Left cardiac atrium (tissue), 4 donors: ENCODE data around the gene NTN4. TPM values are rescaled to one million over a fixed set of nuclear protein-coding genes. Genes with fewer than 3 reads are reported as not detected.
"Not testable (repeated sequence)": the region's sequence is repeated elsewhere in the genome, so short reads cannot be mapped to it uniquely, and the experiment has no call there.

Experiments used
- ATAC-seq, 2 donors: fragments of 200-7000 bp; cut with Tn5 transposase; one replicate each; pipeline ENCODE4 v1.9.1; 2020; ENCODE audit warnings: mild to moderate bottlenecking in 2 of 2, moderate library complexity in 2 of 2
- DNase-seq: peaks from one replicate; pipeline ENCODE4 v3.0.0-alpha.2; 2020
- intact Hi-C, 2 donors: fragments of 100-400 bp; cut with DNase I; formaldehyde crosslinking; loops; one replicate each; pipeline versions ENCODE4 v1.14.1 to v1.15.1; 2022 to 2023
- total RNA-seq, 2 donors: library from RNA; stranded (reverse); fragmentation: NEBNext Ultra II Directional; extraction: Animal tissue kit (Norgen Biotek cat#: 25700); gene quantifications; one replicate each; pipeline ENCODE4 v1.2.1, GENCODE V29; 2021
- donor health status: DM: no; HTN: yes; CAD: no.
- donor health status: DM: no; HTN: yes; CAD: no; lungs with severe emphysema.
- donor health status: DM: yes; HTN: yes; CAD: no.
- donor health status: Dilated cardiomyopathy.

The NTN4 gene
- total RNA-seq, 2 donors from 2014 or later, result 63.3 to 81.4 TPM

DNA sequence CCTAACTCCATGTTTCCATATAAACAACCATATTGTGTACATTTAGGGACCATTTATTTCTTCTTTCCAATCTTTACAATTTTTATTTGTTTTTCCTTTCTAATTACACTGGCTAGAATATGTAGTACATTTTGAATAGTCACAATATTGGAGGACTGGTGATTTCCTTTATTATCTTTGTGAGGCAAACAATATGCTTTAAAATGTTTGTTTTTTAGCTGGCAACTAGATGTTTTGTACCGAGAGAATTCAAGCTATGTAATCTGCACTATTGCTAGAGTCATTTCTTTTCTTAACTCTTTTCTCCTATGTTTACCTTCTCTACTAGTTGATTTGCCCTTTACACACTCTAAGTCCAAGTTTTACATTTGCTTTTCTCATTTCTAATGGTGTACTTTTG lies 13.3 kb upstream of the NTN4 start:
- ATAC-seq (no peak), DNase-seq (no peak)
- intact Hi-C loops, result no loop called here

DNA sequence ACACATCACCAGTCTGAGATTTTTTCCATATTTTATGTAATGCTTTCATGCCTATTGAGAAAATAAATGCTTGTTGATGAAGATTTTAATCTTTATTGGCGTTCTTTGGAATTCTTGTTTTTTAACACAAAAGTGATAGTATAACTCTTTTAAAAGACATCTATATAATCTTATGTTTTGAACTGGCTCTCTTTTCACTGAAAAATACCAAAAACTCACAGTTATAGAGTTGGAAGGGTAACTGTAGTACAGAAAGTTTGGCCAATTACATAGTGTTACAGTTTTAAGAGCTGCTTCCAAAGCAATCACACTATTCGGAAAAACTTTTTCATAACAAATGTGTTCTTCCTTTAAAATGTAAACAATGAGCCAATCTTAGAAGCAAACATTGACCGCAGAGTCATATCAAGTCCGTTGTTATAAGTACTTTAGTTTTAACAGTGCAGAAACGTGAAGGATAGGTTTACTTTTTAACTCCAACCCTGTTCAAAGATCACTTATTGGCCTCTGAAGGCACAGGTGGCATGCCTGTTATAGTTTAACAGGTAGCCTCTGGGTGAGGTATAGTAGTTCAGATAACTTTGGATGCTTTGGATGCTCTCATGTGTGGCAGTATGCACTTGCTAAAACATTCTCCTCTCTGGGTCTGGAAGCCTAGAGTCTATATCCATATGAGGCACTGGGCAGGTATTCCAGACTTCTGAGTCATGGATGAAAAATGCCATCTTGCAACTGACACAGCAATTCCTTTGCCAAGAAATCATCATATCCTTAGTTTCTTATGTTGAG lies 12.1 kb upstream of the NTN4 start:
- intact Hi-C loops, result no loop called here
- no peak for DNase-seq
- peak in 1 of 2 donors; percentile 78 for ATAC-seq

DNA sequence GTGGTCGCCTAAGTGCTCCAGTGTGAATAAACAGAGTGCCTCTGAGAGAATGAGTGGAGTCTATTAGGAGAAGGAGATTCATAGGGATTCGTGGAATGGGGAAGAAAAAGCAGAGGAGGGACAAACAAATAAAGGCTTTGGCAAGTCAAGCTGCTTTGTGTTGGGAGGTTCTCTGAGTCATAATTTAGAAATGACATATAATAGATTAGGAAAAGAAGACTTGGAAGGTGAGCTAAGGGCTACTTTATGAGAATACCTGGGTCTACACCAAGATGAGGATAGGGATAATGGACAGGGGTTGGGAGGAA lies 6.4 kb upstream of the NTN4 start:
- intact Hi-C loops, result no loop called here
- no peak for DNase-seq
- peak in 1 of 2 donors; percentile 22 for ATAC-seq

DNA sequence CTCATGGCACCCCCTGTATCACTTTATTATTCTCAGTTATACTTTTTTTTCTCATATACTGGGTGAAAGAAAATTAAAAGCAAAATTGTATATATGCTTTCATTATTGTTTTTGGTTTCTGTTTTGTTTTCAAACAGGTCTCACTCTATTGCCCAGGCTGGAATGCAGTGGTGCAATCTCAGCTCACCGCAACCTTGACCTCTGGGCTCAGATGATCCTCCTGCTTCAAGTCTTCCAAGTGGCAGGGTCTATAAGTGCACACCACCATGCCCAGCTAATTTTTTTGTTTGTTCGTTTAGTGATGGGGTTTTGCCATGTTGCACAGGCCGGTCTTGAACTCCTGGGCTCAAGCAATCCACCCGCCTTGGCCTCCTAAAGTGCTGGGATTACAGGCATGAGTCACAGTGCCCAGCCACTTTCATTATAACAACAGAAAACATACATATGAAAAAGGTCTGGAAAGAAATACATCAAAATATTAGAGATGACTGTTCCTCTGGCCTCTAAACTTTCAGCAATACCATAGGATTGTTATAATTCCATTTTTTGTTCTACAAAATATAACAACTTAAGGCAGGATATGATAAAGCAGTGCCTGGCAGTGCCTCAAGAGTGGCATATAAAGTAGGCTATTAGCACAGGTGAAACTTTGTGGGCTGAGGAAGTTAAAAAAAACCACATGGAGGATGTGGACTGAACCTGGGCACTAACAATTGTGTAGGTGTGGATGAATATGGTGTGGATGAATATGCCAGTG lies 5.8 kb upstream of the NTN4 start:
- ATAC-seq, result no peak
- intact Hi-C loops, result no loop called here

DNA sequence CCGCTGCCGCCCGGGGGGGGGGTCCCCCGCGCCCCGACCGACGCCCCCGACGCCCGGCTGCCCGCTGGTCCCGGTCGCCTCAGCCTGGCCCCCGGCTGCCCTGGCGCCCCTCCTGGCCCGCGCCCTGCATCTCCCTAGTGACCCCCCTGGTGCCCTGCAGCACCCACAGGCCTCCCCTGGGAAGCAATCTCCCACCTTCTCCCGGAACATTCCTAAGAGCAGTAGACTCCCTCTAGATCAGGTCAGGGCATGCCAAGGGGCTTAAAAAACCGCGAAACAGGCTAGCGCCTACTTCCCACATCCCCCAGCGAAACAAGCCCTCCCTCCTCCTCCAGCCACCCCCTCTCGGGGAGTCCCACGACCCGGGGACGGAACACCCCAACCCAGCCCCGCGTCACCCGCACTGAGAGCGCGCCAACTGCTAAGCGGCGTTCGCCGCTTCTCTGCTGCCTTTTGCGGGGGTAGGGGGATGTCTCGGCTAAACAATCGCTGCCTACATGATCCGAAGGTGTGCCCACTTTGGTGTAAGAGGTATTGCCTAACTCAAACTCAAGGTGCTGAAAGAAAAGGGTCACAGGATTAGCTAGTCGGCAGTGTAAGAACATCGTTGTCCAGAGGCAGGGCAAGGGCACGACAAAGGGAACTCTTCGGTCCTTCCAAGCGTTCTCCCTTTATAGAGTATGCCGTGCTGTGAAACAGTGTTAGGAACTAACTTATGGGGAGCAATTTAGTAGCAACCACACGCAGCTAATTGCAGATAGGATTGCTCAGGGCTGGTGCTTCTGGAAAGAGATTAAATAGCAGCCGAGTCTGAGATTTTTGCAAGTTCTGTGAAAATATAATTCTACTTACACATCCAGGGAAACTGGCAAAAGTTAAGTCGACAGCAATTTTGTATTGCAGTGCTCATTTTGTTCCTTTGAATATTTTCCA lies 619 bp upstream of the NTN4 start:
- ATAC-seq, result peak; percentile 39 to 43
- intact Hi-C loops, result no loop called here
- DNase-seq, result peak; percentile 46

More for the DNA sequence above, 5.8 kb upstream of the NTN4 start:
- DNase-seq, result no peak

DNA sequence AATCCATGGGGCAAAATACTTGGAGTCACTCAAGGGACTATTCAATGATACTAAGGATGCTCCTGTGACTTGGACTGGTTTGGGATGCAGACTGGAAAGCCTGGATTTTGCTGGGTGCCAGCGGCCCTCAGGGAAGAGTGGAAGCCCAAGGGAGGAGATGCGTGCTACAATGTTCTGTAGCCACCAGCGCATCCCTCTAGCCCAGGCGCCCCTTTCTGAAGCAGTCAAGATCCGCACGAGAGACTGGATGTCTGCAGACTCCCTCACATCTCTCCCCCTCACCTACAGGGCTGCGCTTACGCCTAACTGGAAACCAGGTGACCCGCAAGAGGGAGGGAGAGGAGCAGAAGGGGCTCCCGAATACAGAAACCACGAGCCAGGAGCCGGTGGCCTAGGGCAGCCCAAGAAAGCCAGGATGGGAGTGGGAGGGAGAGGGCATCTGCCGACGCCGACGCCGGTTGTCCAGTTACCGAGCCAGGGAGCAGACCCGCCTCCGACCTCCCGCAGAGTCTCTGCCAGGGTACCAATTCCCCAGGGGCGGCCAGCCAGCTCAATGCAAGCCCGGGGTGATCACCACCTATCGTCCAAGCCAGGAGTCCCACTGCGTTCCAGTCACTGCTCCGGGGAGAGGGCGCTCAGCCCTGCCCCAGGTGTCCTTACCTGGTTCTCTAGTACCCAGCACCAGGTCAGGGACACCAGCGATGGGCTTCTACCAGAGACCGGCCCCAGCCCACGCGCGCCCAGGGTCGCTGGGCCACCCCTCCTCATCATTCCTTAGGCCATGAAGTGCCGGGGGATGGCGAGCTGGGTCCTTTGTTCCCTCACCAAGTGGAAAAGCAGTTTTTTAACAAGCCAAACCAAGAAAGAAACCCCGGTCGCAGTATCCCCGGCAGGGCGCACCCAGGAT lies 1.2 kb downstream of the NTN4 start:
- DNase-seq, result peak; percentile 54
- peak; percentile 31 to 39 for ATAC-seq
- intact Hi-C loops, result no loop called here

DNA sequence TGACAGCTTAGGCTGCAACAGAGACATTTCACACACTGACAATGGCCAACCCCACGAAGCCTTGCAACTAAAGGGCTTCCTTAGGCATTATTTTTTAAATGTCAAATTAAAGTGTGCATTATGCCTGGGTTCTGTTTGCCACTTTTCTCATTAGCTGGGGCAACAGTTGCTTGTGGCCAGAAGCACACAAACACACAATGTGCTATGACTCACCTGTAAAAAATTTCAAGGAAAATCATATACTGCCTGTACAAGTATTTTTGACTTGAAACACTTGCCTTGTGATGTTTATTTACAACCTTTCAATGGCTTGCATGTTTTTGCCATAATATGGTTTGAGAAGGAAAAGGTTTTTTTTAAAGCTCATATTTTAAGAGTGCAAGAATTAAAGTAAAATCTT lies 1.9 kb downstream of the NTN4 start:
- intact Hi-C loops, result no loop called here
- no peak for DNase-seq
- ATAC-seq, result no peak

DNA sequence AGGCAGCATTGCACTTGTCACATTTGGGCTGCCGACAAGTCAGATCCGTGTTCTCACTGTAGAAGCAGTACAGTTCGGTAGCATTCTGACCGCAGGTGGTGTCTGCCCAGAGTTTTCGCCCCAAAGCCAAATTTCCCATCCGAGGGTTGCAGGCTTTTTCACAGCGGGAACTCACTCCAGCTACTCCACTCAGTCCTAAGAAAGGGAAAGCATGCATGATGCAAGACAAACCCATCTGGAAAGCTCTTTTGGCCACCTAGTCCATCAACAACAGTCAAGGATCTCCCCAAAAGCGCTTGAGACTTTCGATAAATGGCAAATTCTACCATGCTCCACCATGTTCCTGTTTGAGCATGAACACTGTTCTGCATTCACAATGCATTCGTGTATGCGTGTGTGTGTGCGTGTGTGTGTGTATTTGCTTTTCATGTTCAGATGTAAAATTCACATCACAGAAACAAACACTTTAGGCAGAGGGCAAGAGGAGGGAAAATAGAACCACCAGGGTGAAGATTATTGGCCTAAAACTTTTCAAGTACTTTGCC lies 3.2 kb downstream of the NTN4 start:
- no peak for DNase-seq
- intact Hi-C loops, result no loop called here
- ATAC-seq, result no peak

DNA sequence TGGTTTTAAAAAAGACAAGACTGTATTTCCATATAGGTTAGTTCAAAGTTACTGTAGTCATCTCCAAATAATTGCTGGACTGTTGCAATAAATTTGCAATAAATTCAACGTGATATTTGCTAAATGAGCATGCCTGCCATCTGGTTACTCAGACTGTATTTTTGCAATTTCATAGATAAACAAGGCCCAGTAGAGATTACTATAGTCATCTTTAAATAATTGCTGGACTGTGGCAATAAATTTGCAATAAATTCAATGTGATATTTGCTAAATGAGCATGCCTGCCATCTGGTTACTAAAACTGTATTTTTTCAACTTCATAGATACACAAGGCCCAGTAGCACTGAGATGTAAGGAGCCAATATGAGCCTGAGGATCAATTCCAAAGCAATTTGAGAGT lies 5.6 kb downstream of the NTN4 start:
- ATAC-seq (no peak), DNase-seq (no peak)
- intact Hi-C loops, result no loop called here

DNA sequence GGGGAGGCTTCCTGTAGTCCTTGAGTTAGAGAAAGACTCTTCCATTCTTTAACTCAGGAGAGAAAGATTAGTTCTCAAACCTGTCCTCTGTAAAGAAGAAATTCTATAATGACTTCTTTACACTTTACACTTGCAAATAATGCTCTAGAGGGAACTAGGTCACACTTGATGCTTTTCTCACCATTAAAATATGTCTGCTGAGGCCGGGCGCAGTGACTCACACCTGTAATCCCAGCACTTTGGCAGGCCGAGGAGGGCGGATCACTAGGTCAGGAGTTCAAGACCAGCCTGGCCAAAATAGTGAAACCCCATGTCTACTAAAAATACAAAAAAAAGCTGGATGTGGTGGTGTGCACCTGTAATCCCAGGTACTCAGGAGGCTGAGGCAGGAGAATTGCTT lies 6.3 kb downstream of the NTN4 start:
- ATAC-seq (peak in 1 of 2 donors; percentile 47), DNase-seq (no peak)
- intact Hi-C loops, result no loop called here

DNA sequence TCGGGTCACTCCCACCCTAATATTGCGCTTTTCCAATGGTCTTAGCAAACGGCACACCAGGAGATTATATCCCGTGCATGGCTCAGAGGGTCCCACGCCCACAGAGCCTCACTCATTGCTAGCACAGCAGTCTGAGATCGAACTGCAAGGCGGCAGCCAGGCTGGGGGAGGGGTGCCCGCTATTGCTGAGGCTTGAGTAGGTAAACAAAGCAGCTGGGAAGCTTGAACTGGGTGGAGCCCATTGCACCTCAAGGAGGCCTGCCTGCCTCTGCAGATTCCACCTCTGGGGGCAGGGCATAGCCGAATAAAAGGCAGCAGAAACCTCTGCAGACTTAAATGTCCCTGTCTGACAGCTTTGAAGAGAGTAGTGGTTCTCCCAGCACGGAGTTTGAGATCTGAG lies 15.1 kb downstream of the NTN4 start:
- intact Hi-C loops, DNase-seq, ATAC-seq: not testable (repeated sequence)

DNA sequence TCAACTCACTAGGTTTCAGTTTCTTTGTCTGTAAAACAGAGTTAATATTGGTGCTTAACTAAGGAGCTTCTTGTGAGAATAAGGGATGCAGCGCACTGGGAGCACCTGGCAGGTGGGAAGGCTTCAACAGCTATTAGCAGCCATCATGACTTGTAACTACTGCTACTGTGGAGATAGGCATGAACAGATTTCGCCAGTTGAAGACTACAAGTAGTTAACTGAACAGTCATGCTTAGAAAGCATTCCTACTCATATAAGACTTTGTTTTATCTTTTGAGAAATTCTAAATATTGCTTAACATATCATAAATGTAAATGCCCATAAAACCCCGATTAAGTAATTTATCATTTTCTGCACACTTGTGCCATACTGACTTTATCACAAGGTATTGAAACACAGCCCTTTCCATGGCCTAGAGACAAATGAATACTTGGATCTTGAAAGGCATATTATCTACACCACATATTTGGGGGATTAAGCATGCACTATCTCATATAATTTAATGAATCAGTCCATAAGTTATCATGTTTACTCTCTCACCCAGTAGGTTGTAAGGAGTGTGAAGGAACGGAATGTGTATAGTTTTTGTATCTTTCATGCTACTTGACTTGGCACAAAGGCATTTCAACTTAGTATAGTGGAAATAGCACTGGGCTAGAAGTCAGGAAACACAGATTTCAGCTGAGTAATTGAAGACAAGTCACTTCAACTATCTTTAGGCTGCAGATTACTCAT lies 16.1 kb downstream of the NTN4 start:
- DNase-seq, result no peak
- peak in 1 of 2 donors; percentile 77 for ATAC-seq
- intact Hi-C loops, result no loop called here

DNA sequence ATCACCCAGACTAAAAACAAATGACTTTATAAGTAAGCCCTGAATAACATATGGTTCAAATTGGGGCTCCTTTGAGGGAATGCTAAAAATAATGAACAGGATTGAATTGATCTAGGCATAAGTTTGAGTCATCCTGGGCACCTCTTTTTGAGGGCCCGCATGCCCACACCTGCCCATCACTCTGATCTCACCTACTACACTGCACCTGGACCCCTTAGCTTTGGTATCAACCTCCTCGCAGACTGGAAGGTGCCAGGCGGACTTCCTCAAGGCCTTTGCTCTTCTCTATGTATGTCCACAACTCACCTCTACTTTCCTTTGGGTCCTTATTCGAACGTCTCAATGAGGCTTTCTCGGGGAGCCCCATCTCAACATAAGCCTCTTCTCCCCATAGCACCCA lies 17.2 kb downstream of the NTN4 start:
- intact Hi-C loops, result no loop called here
- DNase-seq, result no peak
- ATAC-seq, result no peak

DNA sequence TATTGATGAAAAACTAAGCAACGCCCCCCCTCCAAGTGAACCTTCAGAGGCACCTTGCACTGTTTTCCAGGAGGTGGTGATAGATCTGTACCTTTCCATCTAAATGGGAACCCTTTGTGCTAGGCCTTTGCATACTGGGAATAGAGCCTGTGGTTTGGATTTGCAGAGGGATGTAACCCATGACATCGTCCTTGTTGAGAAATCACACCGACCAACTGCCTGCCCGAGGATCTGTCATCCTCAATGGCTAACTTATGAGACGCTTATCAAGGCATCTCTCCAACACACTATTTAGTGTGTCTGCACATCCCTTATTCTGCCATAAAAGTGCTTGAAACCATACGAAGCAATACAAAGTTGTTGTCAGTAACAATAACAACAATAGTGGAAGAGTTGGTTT lies 22.9 kb downstream of the NTN4 start:
- intact Hi-C loops, result no loop called here
- ATAC-seq, result no peak

DNA sequence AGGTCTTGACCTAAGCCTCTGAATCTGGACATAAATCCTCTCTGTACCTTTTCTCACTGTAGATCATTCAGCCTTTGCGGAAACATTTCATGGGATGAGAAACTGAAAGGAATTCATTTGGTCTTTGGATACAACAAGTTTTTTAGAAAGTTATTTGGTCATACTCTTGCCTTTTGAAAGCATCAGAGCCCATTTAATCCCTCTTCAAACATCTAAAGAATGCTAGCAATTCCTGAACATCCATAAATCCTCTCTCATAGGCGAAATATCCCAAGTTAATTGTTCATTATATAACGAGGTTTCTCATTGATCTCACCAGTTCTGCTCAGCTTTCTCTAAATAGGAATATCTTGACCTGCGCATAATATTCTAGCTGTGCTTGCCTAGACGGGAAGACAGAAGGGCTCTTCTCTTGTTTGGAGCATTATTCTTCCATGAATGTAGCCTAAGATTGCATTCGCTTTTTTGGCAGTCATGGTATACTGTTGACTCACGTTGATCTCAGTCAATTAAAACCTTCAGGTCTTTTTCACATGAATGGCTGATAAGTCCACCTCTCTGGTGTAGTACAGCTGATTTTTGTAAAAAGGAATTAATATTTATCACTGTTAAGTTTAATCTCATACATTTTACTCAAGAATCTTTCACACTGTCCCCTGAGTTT lies 24.1 kb downstream of the NTN4 start:
- DNase-seq (no peak), ATAC-seq (peak in 1 of 2 donors; percentile 53)
- intact Hi-C loops, result no loop called here

More for the DNA sequence above, 22.9 kb downstream of the NTN4 start:
- DNase-seq, result no peak

DNA sequence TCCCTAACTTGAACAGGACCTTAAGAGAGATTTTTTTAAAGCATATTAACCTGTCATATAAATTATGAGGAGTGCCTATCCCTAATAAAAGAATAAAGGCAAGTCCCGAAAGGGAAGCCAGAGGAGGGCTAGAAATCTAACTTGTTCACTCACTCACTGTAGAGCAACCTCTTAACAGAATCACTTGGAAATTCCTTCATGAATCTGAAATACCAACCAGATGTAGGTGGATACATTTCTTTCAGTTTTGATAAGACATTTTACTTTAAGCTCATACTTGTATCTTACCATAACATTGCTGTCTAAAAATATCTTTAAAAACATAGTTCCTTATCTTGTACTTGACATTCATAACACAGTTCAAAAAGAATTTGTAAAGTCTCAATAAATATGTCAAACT lies 25.7 kb downstream of the NTN4 start:
- ATAC-seq (peak in 1 of 2 donors; percentile 43), DNase-seq (no peak)
- intact Hi-C loops, result no loop called here

DNA sequence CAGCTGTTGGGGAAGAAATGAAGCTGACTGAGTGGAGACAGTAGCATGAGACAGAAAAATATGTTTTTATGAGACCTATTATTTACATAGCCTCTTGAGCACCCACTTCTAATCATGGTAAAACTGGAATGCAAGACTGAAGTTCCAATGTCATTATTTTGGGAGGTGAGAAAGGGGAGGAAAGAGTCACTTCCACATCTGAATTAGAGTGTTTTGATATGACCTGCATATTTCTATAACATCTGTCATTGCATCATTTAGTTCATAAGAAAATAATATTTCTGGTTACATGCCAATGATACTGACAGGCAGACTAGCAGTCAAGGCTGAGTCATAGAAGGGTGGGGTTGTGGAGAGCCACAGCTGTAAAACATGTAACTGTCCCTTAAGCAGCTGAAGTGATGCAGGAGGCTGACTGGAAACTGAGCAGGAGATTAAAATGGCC lies 26.7 kb downstream of the NTN4 start:
- intact Hi-C loops, result no loop called here
- DNase-seq, result peak; percentile 39
- ATAC-seq, result peak; percentile 69 to 93
